ENCODE measurements around the gene ZNF565. TPM values are rescaled to one million over a fixed set of nuclear protein-coding genes. Genes with fewer than 3 reads are reported as not detected.

Gene ZNF565
- polyA plus RNA-seq, 1 of the 3 experiments (the other 2 are of a cell fraction) = 1.5 TPM

GRCh38 chr19:36209372-36209771 is 5.1 kb downstream of the ZNF565 start (continued):
- no peak for TF ChIP-seq SMC3 (IDR thresholded peaks at IDR 0.05; ENCODE audit: low read depth, low read length)
- no peak for TF ChIP-seq FOSL2 (IDR thresholded peaks at IDR 0.05; ENCODE audit: borderline replicate concordance, low read depth)
- TF ChIP-seq POLR2AphosphoS5 (IDR thresholded peaks at IDR 0.05; ENCODE audit: low read depth, low read length) = no peak
- no peak for TF ChIP-seq ELF1 (IDR thresholded peaks at IDR 0.05)
- no peak for TF ChIP-seq FOXJ3 (CRISPR knock-in tag; IDR thresholded peaks at IDR 0.05)

- H3K4me2 ChIP-seq = no peak overlapping the region
- H3K4me1 ChIP-seq (ENCODE audit: control insufficient read depth in 1 of 2, insufficient read depth in 2 of 2, low read depth in 1 of 2, low read length in 1 of 2) = peaks cover 0 to 3% of the 10 kb centered on the region in 2 experiments; a peak in 1 of 4 replicates
- H3K9me3 ChIP-seq = no peaks in the 10 kb centered on the region
- WGBS (ENCODE audit: low lambda C conversion rate) = 89% methylated on average over 3 of the region's 3 CpGs
- no peak overlapping the region for H2AFZ ChIP-seq (ENCODE audit: low read depth)
- H3K36me3 ChIP-seq (replicated peaks in 1 of 2; ENCODE audit: control insufficient read depth in 1 of 2, insufficient read depth in 2 of 2, low read length in 1 of 2) = peaks cover 0 to 5% of the 10 kb centered on the region in 2 experiments
- no peaks in the 10 kb centered on the region for H3F3A ChIP-seq (replicated peaks; ENCODE audit: insufficient read depth)
- POLR2A ChIA-PET = no interaction called here
- DNase-seq = peak; percentile 46
- no peak for TF ChIP-seq REST (IDR thresholded peaks at IDR 0.05; ENCODE audit: low read depth, low read length)
- TF ChIP-seq GATA2 (CRISPR knock-in tag; IDR thresholded peaks at IDR 0.05) = no peak
- no peak for TF ChIP-seq EP300 (IDR thresholded peaks at IDR 0.05; ENCODE audit: borderline replicate concordance in 1 of 2, low read depth in 1 of 2, low read length in 1 of 2)
- no peak for TF ChIP-seq FOXJ3 (CRISPR knock-in tag; IDR thresholded peaks at IDR 0.05)
- TF ChIP-seq MXI1 (IDR thresholded peaks at IDR 0.05; ENCODE audit: low read depth, low read length) = peak; percentile 66; the same call in 1 of the 2 replicates
- peak overlapping the region in 1 of 2 experiments; percentile 64; a peak in 2 of 4 replicates for H3K27ac ChIP-seq (ENCODE audit: low read depth in 2 of 2, low read length in 1 of 2)
- H3K9ac ChIP-seq = no peak overlapping the region
- H3K9me2 ChIP-seq = no peaks in the 10 kb centered on the region
- CTCF ChIA-PET = interaction anchor here (0.6 to 1.3 kb wide), 3 partner anchors 11 to 321 kb away, joined by 3 read pairs; no protein-coding TSS in a partner anchor
- peaks cover 8% of the 10 kb centered on the region; the same call in 1 of the 2 replicates for H3K79me2 ChIP-seq (ENCODE audit: insufficient read depth)
- no peaks in the 10 kb centered on the region for H3K27me3 ChIP-seq (ENCODE audit: insufficient read depth)
- H4K20me1 ChIP-seq (ENCODE audit: insufficient read depth) = no peaks in the 10 kb centered on the region
- H3K4me3 ChIP-seq (ENCODE audit: low read depth in 2 of 2, low read length in 1 of 2) = no peak overlapping the region
These were observed 6.7 kb downstream of the ZNF565 start for GRCh38 chr19:36207605-36208252.

GRCh38 chr19:36203293-36203692 is 11.2 kb downstream of the ZNF565 start:
- Histone ChIP-seq H3K36me3 (replicated peaks in 1 of 2; ENCODE audit: control insufficient read depth in 1 of 2, insufficient read depth in 2 of 2, low read length in 1 of 2) (peaks cover 0 to 3% of the 10 kb centered on the region in 2 experiments), H3K9me3 (no peaks in the 10 kb centered on the region), H4K20me1 (ENCODE audit: insufficient read depth) (no peaks in the 10 kb centered on the region), H3K4me1 (ENCODE audit: control insufficient read depth in 1 of 2, insufficient read depth in 2 of 2, low read depth in 1 of 2, low read length in 1 of 2) (peaks cover 0 to 3% of the 10 kb centered on the region in 2 experiments; a peak in 1 of 4 replicates), H3K4me3 (ENCODE audit: low read depth in 2 of 2, low read length in 1 of 2) (no peak overlapping the region), H2AFZ (ENCODE audit: low read depth) (no peak overlapping the region), H3K27ac (ENCODE audit: low read depth in 2 of 2, low read length in 1 of 2) (no peak overlapping the region), H3K27me3 (ENCODE audit: insufficient read depth) (no peaks in the 10 kb centered on the region), H3K79me2 (ENCODE audit: insufficient read depth) (0 out of 2 replicates have a peak, but pooled peaks cover 3% of the 10 kb centered on the region), H3F3A (replicated peaks; ENCODE audit: insufficient read depth) (no peaks in the 10 kb centered on the region), H3K4me2 (no peak overlapping the region), H3K9me2 (no peaks in the 10 kb centered on the region), H3K9ac (no peak overlapping the region)
- WGBS (ENCODE audit: low lambda C conversion rate) = 100% methylated on average over 4 of the region's 4 CpGs
- CTCF ChIA-PET = interaction anchor here (2.6 to 3.6 kb wide), 2 partner anchors 13 to 75 kb away, joined by 7 to 10 read pairs; no protein-coding TSS in a partner anchor
- DNase-seq = no peak
- POLR2A ChIA-PET = no interaction called here
- TF ChIP-seq MAX (IDR thresholded peaks at IDR 0.05; ENCODE audit: low read depth) = no peak
- no peak for TF ChIP-seq USF2 (IDR thresholded peaks at IDR 0.05; ENCODE audit: borderline replicate concordance, low read depth, low read length)
- TF ChIP-seq GATA2 (CRISPR knock-in tag; IDR thresholded peaks at IDR 0.05) = no peak
- TF ChIP-seq FOXJ3 (CRISPR knock-in tag; IDR thresholded peaks at IDR 0.05) = no peak
- TF ChIP-seq YY1 (IDR thresholded peaks at IDR 0.05; ENCODE audit: low read depth) = no peak
- no peak for TF ChIP-seq FOSL2 (IDR thresholded peaks at IDR 0.05; ENCODE audit: borderline replicate concordance, low read depth)
- TF ChIP-seq MEF2A (IDR thresholded peaks at IDR 0.05; ENCODE audit: borderline replicate concordance, low read depth) = no peak
- TF ChIP-seq EP300 (IDR thresholded peaks at IDR 0.05; ENCODE audit: borderline replicate concordance in 1 of 2, low read depth in 1 of 2, low read length in 1 of 2) = no peak
- no peak for TF ChIP-seq MXI1 (IDR thresholded peaks at IDR 0.05; ENCODE audit: low read depth, low read length)
- no peak for TF ChIP-seq EZH2phosphoT487 (IDR thresholded peaks at IDR 0.05; ENCODE audit: borderline replicate concordance, low read depth)
- no peak for TF ChIP-seq RFX5 (IDR thresholded peaks at IDR 0.05; ENCODE audit: low read length)
- no peak for TF ChIP-seq POLR2AphosphoS5 (IDR thresholded peaks at IDR 0.05; ENCODE audit: low read depth, low read length)
- no peak for TF ChIP-seq NFIC (IDR thresholded peaks at IDR 0.05; ENCODE audit: borderline replicate concordance)
- no peak for TF ChIP-seq SIN3A (IDR thresholded peaks at IDR 0.05; ENCODE audit: borderline replicate concordance, low read depth, low read length)
- TF ChIP-seq CHD2 (IDR thresholded peaks at IDR 0.05; ENCODE audit: low read length, partially characterized antibody) = no peak
- TF ChIP-seq NRF1 (IDR thresholded peaks at IDR 0.05; ENCODE audit: low read depth, low read length) = no peak
- TF ChIP-seq TAF1 (IDR thresholded peaks at IDR 0.05; ENCODE audit: borderline replicate concordance, low read depth, low read length) = no peak
